Measurements from ENCODE around the gene SCRN1.

The SCRN1 gene

DNA sequence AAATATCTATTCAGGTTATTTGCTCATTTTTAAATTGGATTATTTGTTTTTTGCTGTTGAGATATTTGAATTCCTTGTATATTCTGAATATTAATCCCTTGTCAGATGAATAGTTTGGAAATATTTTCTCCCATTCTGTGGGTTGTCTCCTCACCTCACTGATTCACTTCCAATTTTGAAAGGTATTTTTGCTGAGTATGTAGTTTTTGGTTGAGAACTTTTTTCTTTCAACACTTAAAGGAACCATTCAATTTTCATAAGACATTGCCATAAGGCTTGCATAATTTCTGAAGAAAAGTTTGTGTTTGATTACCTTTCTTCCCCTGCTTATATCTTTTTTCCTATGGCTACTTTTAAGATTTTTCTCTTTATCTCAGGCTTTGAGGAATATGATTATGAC is 8.9 kb upstream of the SCRN1 start:
- Histone ChIP-seq H3K27me3 (ENCODE audit: insufficient read depth, low read length) (no peaks in the 10 kb centered on the region), H3K27ac (ENCODE audit: low read length) (no peak overlapping the region), H3K9me3 (ENCODE audit: insufficient read depth, low read depth, low read length) (peaks cover 15% of the 10 kb centered on the region; the same call in 1 of the 2 replicates), H3K4me3 (ENCODE audit: low read length) (no peak overlapping the region), H3K4me1 (ENCODE audit: insufficient read depth, low read length) (peaks cover 6% of the 10 kb centered on the region; the same call in 1 of the 2 replicates), H3K36me3 (ENCODE audit: insufficient read depth, low read depth, low read length) (no peaks in the 10 kb centered on the region), H3K9ac (ENCODE audit: low read depth, low read length) (no peak overlapping the region)

DNA sequence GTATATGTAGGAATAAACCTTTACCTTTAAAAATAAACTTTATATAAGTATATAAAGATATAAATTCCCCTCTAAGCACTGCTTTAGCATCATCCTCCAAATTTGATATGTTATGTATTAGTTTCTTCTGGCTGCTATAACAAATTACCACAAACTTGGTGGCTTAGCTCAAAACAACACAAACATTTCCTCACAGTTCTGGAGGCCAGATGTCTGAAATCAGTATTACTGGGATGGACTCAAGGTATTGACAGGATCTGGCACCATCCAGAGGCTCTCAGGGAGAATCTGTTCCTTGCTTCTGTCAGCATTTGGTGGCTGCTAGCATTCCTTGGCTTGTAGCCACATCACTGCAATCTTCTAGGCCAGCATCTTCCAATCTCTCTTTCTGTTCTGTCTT is 6.7 kb upstream of the SCRN1 start:
- Histone ChIP-seq H3K4me3 (ENCODE audit: low read length) (no peak overlapping the region), H3K9ac (ENCODE audit: low read depth, low read length) (no peak overlapping the region), H3K4me1 (ENCODE audit: insufficient read depth, low read length) (no peaks in the 10 kb centered on the region), H3K9me3 (ENCODE audit: insufficient read depth, low read depth, low read length) (peaks cover 26% of the 10 kb centered on the region; the same call in 1 of the 2 replicates), H3K36me3 (ENCODE audit: insufficient read depth, low read depth, low read length) (no peaks in the 10 kb centered on the region), H3K27ac (ENCODE audit: low read length) (no peak overlapping the region), H3K27me3 (ENCODE audit: insufficient read depth, low read length) (no peaks in the 10 kb centered on the region; the same call in 1 of the 2 replicates)

DNA sequence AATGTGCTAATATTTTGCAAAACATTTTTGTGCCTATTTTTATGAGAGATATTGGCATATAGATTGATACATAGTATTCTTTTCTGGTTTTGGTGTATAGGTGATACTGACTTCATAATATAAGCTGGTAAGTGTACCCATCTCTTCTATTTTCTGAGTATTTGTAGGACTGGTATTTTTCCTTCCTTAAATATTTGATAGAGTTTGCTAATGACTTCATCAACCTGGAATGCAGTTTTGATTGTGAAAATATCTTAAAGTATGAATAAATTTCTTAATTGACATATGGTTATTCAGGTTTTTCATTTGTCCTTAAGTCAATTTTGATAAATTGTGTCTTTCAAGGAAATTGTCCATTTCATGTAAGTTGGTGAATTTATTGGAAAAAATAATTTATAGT is 6.1 kb upstream of the SCRN1 start:
- H3K27ac ChIP-seq (ENCODE audit: low read length): no peak overlapping the region
- H3K4me1 ChIP-seq (ENCODE audit: insufficient read depth, low read length): no peaks in the 10 kb centered on the region
- no peaks in the 10 kb centered on the region; the same call in 1 of the 2 replicates for H3K27me3 ChIP-seq (ENCODE audit: insufficient read depth, low read length)
- peaks cover 26% of the 10 kb centered on the region; the same call in 1 of the 2 replicates for H3K9me3 ChIP-seq (ENCODE audit: insufficient read depth, low read depth, low read length)
- H3K36me3 ChIP-seq (ENCODE audit: insufficient read depth, low read depth, low read length): no peaks in the 10 kb centered on the region
- no peak overlapping the region for H3K4me3 ChIP-seq (ENCODE audit: low read length)
- H3K9ac ChIP-seq (ENCODE audit: low read depth, low read length): no peak overlapping the region

GRCh38 chr7:29993140-29993539 is 3.5 kb upstream of the SCRN1 start:
- H3K4me1 ChIP-seq (ENCODE audit: insufficient read depth, low read length): no peaks in the 10 kb centered on the region; the same call in 1 of the 2 replicates
- no peak overlapping the region for H3K9ac ChIP-seq (ENCODE audit: low read depth, low read length)
- no peaks in the 10 kb centered on the region for H3K36me3 ChIP-seq (ENCODE audit: insufficient read depth, low read depth, low read length)
- peaks cover 26% of the 10 kb centered on the region; the same call in 1 of the 2 replicates for H3K9me3 ChIP-seq (ENCODE audit: insufficient read depth, low read depth, low read length)
- H3K4me3 ChIP-seq (ENCODE audit: low read length): no peak overlapping the region
- peaks cover 19% of the 10 kb centered on the region; the same call in 1 of the 2 replicates for H3K27me3 ChIP-seq (ENCODE audit: insufficient read depth, low read length)
- H3K27ac ChIP-seq (ENCODE audit: low read length): no peak overlapping the region

DNA sequence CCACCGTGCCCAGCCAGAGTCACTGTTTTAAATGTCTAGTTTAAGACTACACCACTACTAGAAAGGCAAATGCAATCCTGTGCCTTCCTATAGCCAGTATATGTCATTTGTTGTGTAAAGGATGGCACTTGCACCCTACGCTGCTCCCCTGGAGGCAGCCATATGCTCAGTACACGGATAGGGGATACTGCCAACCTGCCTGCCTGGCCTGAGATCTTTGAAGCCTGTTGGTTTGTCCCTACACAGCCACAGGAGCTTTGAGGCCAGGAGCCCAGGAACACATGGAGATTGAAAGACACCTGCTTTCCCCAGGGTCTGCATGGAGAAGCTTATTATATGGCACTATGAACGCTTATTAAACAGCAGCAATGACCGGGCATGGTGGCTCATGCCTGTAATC is 2.3 kb upstream of the SCRN1 start:
- H3K4me3 ChIP-seq (ENCODE audit: low read length): no peak overlapping the region
- peaks cover 22% of the 10 kb centered on the region; the same call in 1 of the 2 replicates for H3K27me3 ChIP-seq (ENCODE audit: insufficient read depth, low read length)
- no peak overlapping the region for H3K9ac ChIP-seq (ENCODE audit: low read depth, low read length)
- H3K36me3 ChIP-seq (ENCODE audit: insufficient read depth, low read depth, low read length): no peaks in the 10 kb centered on the region
- no peak overlapping the region for H3K27ac ChIP-seq (ENCODE audit: low read length)
- H3K4me1 ChIP-seq (ENCODE audit: insufficient read depth, low read length): no peaks in the 10 kb centered on the region; the same call in 1 of the 2 replicates
- H3K9me3 ChIP-seq (ENCODE audit: insufficient read depth, low read depth, low read length): peaks cover 26% of the 10 kb centered on the region; the same call in 1 of the 2 replicates

DNA sequence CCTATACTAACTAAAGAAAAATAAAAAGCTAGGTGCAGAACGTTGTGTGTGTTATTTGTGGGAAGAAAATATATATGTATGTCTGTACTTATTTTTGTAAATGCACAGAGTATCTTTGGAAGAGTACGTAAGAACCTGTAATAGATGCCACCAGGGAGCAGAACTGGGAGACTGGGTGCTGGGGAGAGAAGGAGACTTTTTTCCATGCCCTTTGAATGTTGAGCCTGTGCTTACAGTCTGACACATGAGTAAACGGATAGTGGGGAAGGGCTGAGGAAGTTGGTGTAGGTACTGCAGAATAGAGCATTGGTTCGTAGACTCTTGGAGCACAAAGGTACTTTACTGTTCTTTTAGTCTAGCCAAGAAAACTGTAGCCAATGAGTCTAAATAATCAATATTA is 1.3 kb upstream of the SCRN1 start:
- no peaks in the 10 kb centered on the region; the same call in 1 of the 2 replicates for H3K4me1 ChIP-seq (ENCODE audit: insufficient read depth, low read length)
- peaks cover 22% of the 10 kb centered on the region; the same call in 1 of the 2 replicates for H3K27me3 ChIP-seq (ENCODE audit: insufficient read depth, low read length)
- no peak overlapping the region for H3K4me3 ChIP-seq (ENCODE audit: low read length)
- H3K36me3 ChIP-seq (ENCODE audit: insufficient read depth, low read depth, low read length): no peaks in the 10 kb centered on the region
- H3K9ac ChIP-seq (ENCODE audit: low read depth, low read length): no peak overlapping the region
- no peak overlapping the region for H3K27ac ChIP-seq (ENCODE audit: low read length)
- peaks cover 18% of the 10 kb centered on the region; the same call in 1 of the 2 replicates for H3K9me3 ChIP-seq (ENCODE audit: insufficient read depth, low read depth, low read length)

DNA sequence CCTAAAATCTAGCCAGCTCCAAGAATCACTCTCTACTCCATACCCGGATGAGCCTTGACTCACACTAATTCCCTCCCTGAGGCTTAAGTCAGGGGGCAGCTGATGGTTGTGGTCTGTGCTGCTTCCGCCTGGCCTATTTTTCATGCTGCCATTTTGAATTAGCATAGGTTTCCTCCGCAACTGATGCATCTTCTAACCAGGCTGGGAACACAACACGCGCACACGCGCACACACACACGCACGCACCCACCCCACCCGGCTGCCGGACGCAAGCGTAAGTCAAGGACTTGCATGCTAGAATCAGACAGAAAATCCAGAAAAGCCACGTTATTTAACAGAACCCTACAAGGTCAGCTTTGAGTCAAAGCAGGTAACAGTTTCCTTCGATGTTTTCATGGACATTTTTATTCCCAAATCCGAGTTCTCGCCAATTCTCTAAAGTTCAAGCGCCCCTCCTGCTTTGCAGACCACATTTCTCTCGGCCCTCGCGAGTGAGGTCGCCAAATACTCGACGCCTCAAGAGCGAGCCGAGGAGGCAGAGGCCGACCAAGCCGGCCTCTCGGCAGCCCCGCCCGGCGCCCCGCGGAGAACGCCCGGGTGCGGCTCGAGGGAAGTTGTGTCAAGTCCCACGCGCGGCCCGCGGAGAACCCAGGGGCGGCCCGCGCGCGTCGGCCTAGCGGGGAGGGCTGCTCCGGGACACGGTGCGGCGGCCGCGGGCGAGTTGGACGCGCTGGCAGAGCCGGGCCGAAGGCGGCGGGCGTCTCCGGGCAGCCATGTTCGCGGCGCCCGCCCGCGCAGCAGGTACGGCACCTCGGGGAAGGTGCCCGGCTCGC is 961 bp downstream of the SCRN1 start:
- Histone ChIP-seq H3K9ac (ENCODE audit: low read depth, low read length) (peak overlapping the region; percentile 81), H3K27me3 (ENCODE audit: insufficient read depth, low read length) (peaks cover 22% of the 10 kb centered on the region; the same call in 1 of the 2 replicates), H3K27ac (ENCODE audit: low read length) (no peak overlapping the region), H3K4me3 (ENCODE audit: low read length) (peak overlapping the region; percentile 71), H3K36me3 (ENCODE audit: insufficient read depth, low read depth, low read length) (no peaks in the 10 kb centered on the region), H3K4me1 (ENCODE audit: insufficient read depth, low read length) (no peaks in the 10 kb centered on the region; the same call in 1 of the 2 replicates), H3K9me3 (ENCODE audit: insufficient read depth, low read depth, low read length) (peaks cover 12% of the 10 kb centered on the region; the same call in 1 of the 2 replicates)

GRCh38 chr7:29987811-29988317 is 1.7 kb downstream of the SCRN1 start:
- peaks cover 22% of the 10 kb centered on the region; the same call in 1 of the 2 replicates for H3K27me3 ChIP-seq (ENCODE audit: insufficient read depth, low read length)
- no peaks in the 10 kb centered on the region for H3K36me3 ChIP-seq (ENCODE audit: insufficient read depth, low read depth, low read length)
- peak overlapping the region; percentile 81; the same call in 1 of the 2 replicates for H3K9ac ChIP-seq (ENCODE audit: low read depth, low read length)
- H3K9me3 ChIP-seq (ENCODE audit: insufficient read depth, low read depth, low read length): peaks cover 4% of the 10 kb centered on the region; the same call in 1 of the 2 replicates
- no peak overlapping the region for H3K27ac ChIP-seq (ENCODE audit: low read length)
- peak overlapping the region; percentile 71 for H3K4me3 ChIP-seq (ENCODE audit: low read length)
- no peaks in the 10 kb centered on the region; the same call in 1 of the 2 replicates for H3K4me1 ChIP-seq (ENCODE audit: insufficient read depth, low read length)

DNA sequence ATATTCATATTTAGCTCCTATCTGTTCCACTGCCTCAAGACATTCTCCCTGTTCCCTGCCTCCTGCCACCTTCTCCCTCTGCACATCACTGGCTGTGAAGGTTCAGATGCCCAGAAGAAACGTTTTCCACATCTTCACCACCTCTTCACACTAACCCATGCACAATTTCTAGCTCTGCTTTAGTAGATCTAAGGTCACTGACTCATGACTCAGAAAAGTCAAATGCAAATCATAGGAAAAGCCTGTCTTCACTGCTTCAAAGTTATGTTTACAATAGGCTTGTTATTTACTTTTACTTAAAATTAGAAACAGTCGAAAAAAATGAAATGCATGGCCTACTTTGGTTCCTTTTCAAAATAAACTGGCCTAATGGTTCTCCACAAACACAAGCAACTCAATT is 2.5 kb downstream of the SCRN1 start:
- Histone ChIP-seq H3K36me3 (ENCODE audit: insufficient read depth, low read depth, low read length) (no peaks in the 10 kb centered on the region), H3K27me3 (ENCODE audit: insufficient read depth, low read length) (peaks cover 22% of the 10 kb centered on the region; the same call in 1 of the 2 replicates), H3K4me1 (ENCODE audit: insufficient read depth, low read length) (no peaks in the 10 kb centered on the region; the same call in 1 of the 2 replicates), H3K9me3 (ENCODE audit: insufficient read depth, low read depth, low read length) (no peaks in the 10 kb centered on the region), H3K4me3 (ENCODE audit: low read length) (no peak overlapping the region), H3K27ac (ENCODE audit: low read length) (no peak overlapping the region), H3K9ac (ENCODE audit: low read depth, low read length) (no peak overlapping the region)

GRCh38 chr7:29980151-29980550 is 9.4 kb downstream of the SCRN1 start:
- Histone ChIP-seq H3K4me3 (ENCODE audit: low read length) (no peak overlapping the region), H3K36me3 (ENCODE audit: insufficient read depth, low read depth, low read length) (no peaks in the 10 kb centered on the region)

GRCh38 chr7:29977886-29978651 is 11.5 kb downstream of the SCRN1 start:
- H3K9ac ChIP-seq (ENCODE audit: low read depth, low read length): no peak overlapping the region
- H3K36me3 ChIP-seq (ENCODE audit: insufficient read depth, low read depth, low read length): no peaks in the 10 kb centered on the region
- no peak overlapping the region for H3K27ac ChIP-seq (ENCODE audit: low read length)
- no peaks in the 10 kb centered on the region for H3K4me1 ChIP-seq (ENCODE audit: insufficient read depth, low read length)
- no peaks in the 10 kb centered on the region for H3K9me3 ChIP-seq (ENCODE audit: insufficient read depth, low read depth, low read length)
- no peaks in the 10 kb centered on the region for H3K27me3 ChIP-seq (ENCODE audit: insufficient read depth, low read length)
- H3K4me3 ChIP-seq (ENCODE audit: low read length): no peak overlapping the region

More at GRCh38 chr7:29980151-29980550, 9.4 kb downstream of the SCRN1 start:
- no peaks in the 10 kb centered on the region for H3K4me1 ChIP-seq (ENCODE audit: insufficient read depth, low read length)
- H3K27ac ChIP-seq (ENCODE audit: low read length): no peak overlapping the region
- no peaks in the 10 kb centered on the region for H3K9me3 ChIP-seq (ENCODE audit: insufficient read depth, low read depth, low read length)
- H3K27me3 ChIP-seq (ENCODE audit: insufficient read depth, low read length): no peaks in the 10 kb centered on the region
- H3K9ac ChIP-seq (ENCODE audit: low read depth, low read length): no peak overlapping the region

Data from iPS-20b (cell line).